ENCODE measurements around the gene FAM171A2.

DNA sequence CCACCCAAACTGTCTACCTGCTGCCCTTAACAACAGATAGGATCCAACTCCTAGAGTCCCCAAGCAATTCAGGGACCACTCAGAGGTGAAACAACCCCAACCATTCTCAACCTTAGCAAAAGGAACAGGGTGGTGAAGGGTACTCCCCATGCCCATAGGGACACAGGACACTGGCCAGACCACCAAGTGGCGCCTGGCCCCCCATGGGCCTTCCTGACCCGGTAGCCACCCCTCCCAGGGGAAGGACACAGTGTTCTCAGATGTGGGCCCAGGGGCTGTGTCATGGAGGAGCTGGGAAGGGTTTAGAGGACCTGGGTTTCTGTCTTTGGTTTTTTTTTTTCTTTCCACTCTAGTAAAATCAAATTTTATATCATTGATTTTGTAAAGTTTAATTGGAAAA is 29.3 kb downstream of the FAM171A2 start:
- TF ChIP-seq ZNF274 (IDR thresholded peaks at IDR 0.05; ENCODE audit: low read depth, low read length) (no peak), SUZ12 (IDR thresholded peaks at IDR 0.05; ENCODE audit: extremely low read depth, insufficient read depth, insufficient read length) (no peak), YY1 (IDR thresholded peaks at IDR 0.05; ENCODE audit: insufficient read depth, insufficient read length) (no peak)
